Upper lobe of right lung (tissue), 1 donor: Measurements from ENCODE around the gene PTPRN2. TPM values are rescaled to one million over a fixed set of nuclear protein-coding genes. Genes with fewer than 3 reads are reported as not detected.

Experiments
- ATAC-seq: fragments of 200-7000 bp; cut with Tn5 transposase; one replicate; pipeline ENCODE4 v1.9.1; 2020; ENCODE audit warnings: mild to moderate bottlenecking, moderate library complexity
- DNase-seq: peaks from one replicate; pipeline ENCODE4 v3.0.0-alpha.2; 2020
- H3K27ac ChIP-seq: fragments of 200-600 bp; one replicate; pipeline ENCODE4 v1.8.0; 2022
- H3K27me3 ChIP-seq: fragments of 200-600 bp; one replicate; pipeline ENCODE4 v1.8.0; 2022; ENCODE audit warnings: mild to moderate bottlenecking
- H3K36me3 ChIP-seq: fragments of 200-600 bp; one replicate; pipeline ENCODE4 v1.8.0; 2022
- H3K4me1 ChIP-seq: fragments of 200-600 bp; one replicate; pipeline ENCODE4 v1.8.0; 2022
- H3K4me3 ChIP-seq: fragments of 200-600 bp; one replicate; pipeline ENCODE4 v1.8.0; 2022; ENCODE audit warnings: mild to moderate bottlenecking
- H3K9me3 ChIP-seq: fragments of 200-600 bp; one replicate; pipeline ENCODE4 v1.8.0; 2022
- intact Hi-C: fragments of 100-400 bp; cut with DNase I; formaldehyde crosslinking; loops from one replicate; pipeline ENCODE4 v1.11.0; 2022
- total RNA-seq: library from RNA; stranded (reverse); fragmentation: NEBNext Ultra II Directional; extraction: Animal tissue kit (Norgen Biotek cat#: 25700); gene quantifications from one replicate; pipeline ENCODE4 v1.2.1, GENCODE V29; 2021
- TF ChIP-seq, protein P1 (sequence below): fragments of 200-600 bp; IDR thresholded peaks from one replicate; pipeline ENCODE4 v1.8.0; 2022; ENCODE audit warnings: antibody characterized with exemption
- donor health status: DM: no; HTN: yes; CAD: no; lungs with severe emphysema.

Gene PTPRN2
- total RNA-seq, 1 donor from 2014 or later: 4.9 TPM

GRCh38 chr7:157684909-157685429 lies 902.7 kb downstream of the PTPRN2 start:
- TF ChIP-seq, protein P1, sequence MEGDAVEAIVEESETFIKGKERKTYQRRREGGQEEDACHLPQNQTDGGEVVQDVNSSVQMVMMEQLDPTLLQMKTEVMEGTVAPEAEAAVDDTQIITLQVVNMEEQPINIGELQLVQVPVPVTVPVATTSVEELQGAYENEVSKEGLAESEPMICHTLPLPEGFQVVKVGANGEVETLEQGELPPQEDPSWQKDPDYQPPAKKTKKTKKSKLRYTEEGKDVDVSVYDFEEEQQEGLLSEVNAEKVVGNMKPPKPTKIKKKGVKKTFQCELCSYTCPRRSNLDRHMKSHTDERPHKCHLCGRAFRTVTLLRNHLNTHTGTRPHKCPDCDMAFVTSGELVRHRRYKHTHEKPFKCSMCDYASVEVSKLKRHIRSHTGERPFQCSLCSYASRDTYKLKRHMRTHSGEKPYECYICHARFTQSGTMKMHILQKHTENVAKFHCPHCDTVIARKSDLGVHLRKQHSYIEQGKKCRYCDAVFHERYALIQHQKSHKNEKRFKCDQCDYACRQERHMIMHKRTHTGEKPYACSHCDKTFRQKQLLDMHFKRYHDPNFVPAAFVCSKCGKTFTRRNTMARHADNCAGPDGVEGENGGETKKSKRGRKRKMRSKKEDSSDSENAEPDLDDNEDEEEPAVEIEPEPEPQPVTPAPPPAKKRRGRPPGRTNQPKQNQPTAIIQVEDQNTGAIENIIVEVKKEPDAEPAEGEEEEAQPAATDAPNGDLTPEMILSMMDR: no peak
- intact Hi-C loops: no loop called here
- Histone ChIP-seq H3K27ac (no peak overlapping the region), H3K4me1 (peaks cover 5% of the 10 kb centered on the region), H3K9me3 (no peaks in the 10 kb centered on the region), H3K27me3 (peaks cover 100% of the 10 kb centered on the region), H3K36me3 (no peaks in the 10 kb centered on the region), H3K4me3 (no peak overlapping the region)
- DNase-seq: peak; percentile 47
- ATAC-seq: no peak

- H3K4me3 ChIP-seq: no peak overlapping the region
Observed at GRCh38 chr7:157684157-157684908, 903.3 kb downstream of the PTPRN2 start.

DNA sequence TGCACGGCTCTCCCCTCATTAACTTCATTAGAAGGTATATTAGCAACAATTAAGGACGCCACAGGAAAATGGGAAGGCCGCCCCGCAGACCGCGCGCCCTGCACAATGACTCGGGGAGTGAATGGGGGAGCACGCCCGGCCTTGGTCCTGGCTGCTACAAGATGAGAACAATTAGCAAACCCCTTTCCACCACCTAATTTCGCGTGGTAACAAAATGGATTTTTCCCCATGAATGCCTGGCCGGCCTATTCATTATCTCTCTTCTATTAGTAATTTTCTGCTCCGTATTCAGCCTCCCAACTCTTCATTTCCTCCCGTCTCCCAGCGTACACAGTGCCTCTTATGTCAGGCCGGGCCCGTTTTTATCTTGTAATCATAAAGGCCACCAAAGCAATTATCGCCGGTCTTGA lies 903.9 kb downstream of the PTPRN2 start:
- intact Hi-C loops: no loop called here
- Histone ChIP-seq H3K4me3 (no peak overlapping the region), H3K36me3 (no peaks in the 10 kb centered on the region), H3K4me1 (no peaks in the 10 kb centered on the region), H3K27ac (no peak overlapping the region), H3K27me3 (peaks cover 100% of the 10 kb centered on the region), H3K9me3 (no peaks in the 10 kb centered on the region)
- TF ChIP-seq, protein P1: no peak
- DNase-seq (peak; percentile 41), ATAC-seq (no peak)

More at GRCh38 chr7:157684157-157684908, 903.3 kb downstream of the PTPRN2 start:
- Histone ChIP-seq H3K9me3 (no peaks in the 10 kb centered on the region), H3K4me1 (no peaks in the 10 kb centered on the region), H3K27ac (no peak overlapping the region), H3K36me3 (no peaks in the 10 kb centered on the region), H3K27me3 (peaks cover 100% of the 10 kb centered on the region)
- intact Hi-C loops: no loop called here
- TF ChIP-seq, protein P1: no peak
- no peak for ATAC-seq
- peak; percentile 41 for DNase-seq

- Histone ChIP-seq H3K9me3 (no peaks in the 10 kb centered on the region), H3K27ac (no peak overlapping the region), H3K36me3 (no peaks in the 10 kb centered on the region), H3K27me3 (peaks cover 99% of the 10 kb centered on the region), H3K4me3 (no peak overlapping the region), H3K4me1 (no peaks in the 10 kb centered on the region)
- TF ChIP-seq, protein P1: no peak
- DNase-seq (peak; percentile 51), ATAC-seq (no peak)
- intact Hi-C loops: no loop called here
Observed at GRCh38 chr7:157682946-157683746, 904.5 kb downstream of the PTPRN2 start.

DNA sequence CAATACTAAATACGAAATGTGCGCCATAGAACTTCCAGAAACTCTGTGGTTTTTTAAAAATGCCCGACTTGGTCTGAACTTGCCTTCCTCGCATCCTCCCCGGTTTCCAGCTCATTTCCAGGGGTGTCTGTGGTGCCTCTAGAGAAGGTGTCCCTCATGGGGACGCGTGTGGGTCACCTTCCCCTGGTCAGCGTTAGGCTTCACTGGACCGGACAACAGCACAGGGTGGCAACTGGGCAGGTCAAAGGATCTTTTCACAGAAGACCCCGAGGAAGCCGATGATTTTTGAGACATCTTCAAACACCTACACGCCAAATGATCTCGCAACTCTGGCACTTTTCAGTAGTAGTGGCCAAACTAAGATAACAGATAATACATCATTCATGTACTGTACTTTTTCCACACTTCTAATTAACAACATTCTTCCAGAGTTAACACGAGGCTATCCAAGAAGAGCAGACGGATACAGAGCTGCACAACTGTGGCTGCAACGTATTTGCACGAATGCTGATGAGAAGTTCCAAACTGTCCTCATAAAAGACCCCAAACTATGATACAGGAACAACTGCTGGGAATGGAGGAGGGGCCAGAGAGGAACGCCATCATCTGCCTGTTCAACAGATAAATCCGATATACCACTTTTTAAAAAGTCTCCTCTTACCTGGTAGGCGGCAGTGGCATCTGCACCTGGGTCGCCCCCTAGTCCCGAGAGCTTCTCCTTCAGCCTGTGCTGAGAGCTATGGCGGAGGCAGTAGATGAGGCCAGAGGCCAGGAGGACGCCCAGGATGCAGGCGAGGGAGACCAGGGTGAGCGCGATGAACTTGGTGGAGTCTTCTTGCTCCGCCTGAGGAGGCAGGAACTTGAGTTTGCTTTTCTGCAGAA lies 905.3 kb downstream of the PTPRN2 start:
- no peaks in the 10 kb centered on the region for H3K9me3 ChIP-seq
- H3K36me3 ChIP-seq: no peaks in the 10 kb centered on the region
- peaks cover 94% of the 10 kb centered on the region for H3K27me3 ChIP-seq
- no peak overlapping the region for H3K27ac ChIP-seq
- H3K4me1 ChIP-seq: no peaks in the 10 kb centered on the region
- peak; percentile 43 for DNase-seq
- TF ChIP-seq, protein P1: no peak
- H3K4me3 ChIP-seq: no peak overlapping the region
- intact Hi-C loops: no loop called here
- no peak for ATAC-seq
